ENCODE measurements around the gene GABBR2.

Gene GABBR2

GRCh38 chr9:98318834-98319478, 389.8 kb downstream of the GABBR2 start:
- H3K4me3 Mint-ChIP-seq, result no peak overlapping the region
- H3K9me3 Mint-ChIP-seq, result no peaks in the 10 kb centered on the region
- H3K4me1 Mint-ChIP-seq (ENCODE audit: low read depth), result peaks cover 3% of the 10 kb centered on the region
- no peaks in the 10 kb centered on the region for H3K36me3 Mint-ChIP-seq (ENCODE audit: low read depth)
- H3K27me3 Mint-ChIP-seq (ENCODE audit: low read depth), result no peaks in the 10 kb centered on the region
- H3K27ac Mint-ChIP-seq, result no peak overlapping the region

- Mint-ChIP-seq H3K27me3 (ENCODE audit: low read depth) (peaks cover 3% of the 10 kb centered on the region), H3K9me3 (no peaks in the 10 kb centered on the region), H3K4me1 (ENCODE audit: low read depth) (peaks cover 3% of the 10 kb centered on the region), H3K36me3 (ENCODE audit: low read depth) (no peaks in the 10 kb centered on the region), H3K27ac (no peak overlapping the region), H3K4me3 (no peak overlapping the region)
Measured at GRCh38 chr9:98318041-98318790, 390.5 kb downstream of the GABBR2 start.

GRCh38 chr9:98317134-98317857, 391.4 kb downstream of the GABBR2 start:
- H3K36me3 Mint-ChIP-seq (ENCODE audit: low read depth), result no peaks in the 10 kb centered on the region
- no peaks in the 10 kb centered on the region for H3K9me3 Mint-ChIP-seq
- peaks cover 6% of the 10 kb centered on the region for H3K27me3 Mint-ChIP-seq (ENCODE audit: low read depth)
- H3K4me3 Mint-ChIP-seq, result no peak overlapping the region
- H3K4me1 Mint-ChIP-seq (ENCODE audit: low read depth), result peaks cover 3% of the 10 kb centered on the region
- H3K27ac Mint-ChIP-seq, result no peak overlapping the region

- Mint-ChIP-seq H3K9me3 (no peaks in the 10 kb centered on the region), H3K36me3 (ENCODE audit: low read depth) (no peaks in the 10 kb centered on the region)
Measured at GRCh38 chr9:98316445-98317133, 392.1 kb downstream of the GABBR2 start.

GRCh38 chr9:98315551-98316060, 393.1 kb downstream of the GABBR2 start:
- Mint-ChIP-seq H3K9me3 (no peaks in the 10 kb centered on the region), H3K27me3 (ENCODE audit: low read depth) (peaks cover 6% of the 10 kb centered on the region), H3K27ac (no peak overlapping the region), H3K4me1 (ENCODE audit: low read depth) (peaks cover 3% of the 10 kb centered on the region), H3K4me3 (no peak overlapping the region), H3K36me3 (ENCODE audit: low read depth) (no peaks in the 10 kb centered on the region)

More at GRCh38 chr9:98316445-98317133, 392.1 kb downstream of the GABBR2 start:
- peaks cover 3% of the 10 kb centered on the region for H3K4me1 Mint-ChIP-seq (ENCODE audit: low read depth)
- H3K27me3 Mint-ChIP-seq (ENCODE audit: low read depth), result peaks cover 6% of the 10 kb centered on the region
- H3K27ac Mint-ChIP-seq, result no peak overlapping the region
- no peak overlapping the region for H3K4me3 Mint-ChIP-seq

GRCh38 chr9:98315067-98315453, 393.7 kb downstream of the GABBR2 start:
- Mint-ChIP-seq H3K36me3 (ENCODE audit: low read depth) (no peaks in the 10 kb centered on the region), H3K27ac (no peak overlapping the region), H3K4me3 (no peak overlapping the region), H3K27me3 (ENCODE audit: low read depth) (peaks cover 6% of the 10 kb centered on the region), H3K9me3 (no peaks in the 10 kb centered on the region), H3K4me1 (ENCODE audit: low read depth) (peaks cover 3% of the 10 kb centered on the region)

GRCh38 chr9:98314381-98315066, 394.2 kb downstream of the GABBR2 start:
- H3K4me1 Mint-ChIP-seq (ENCODE audit: low read depth), result peaks cover 3% of the 10 kb centered on the region
- H3K27ac Mint-ChIP-seq, result no peak overlapping the region
- H3K9me3 Mint-ChIP-seq, result no peaks in the 10 kb centered on the region
- H3K4me3 Mint-ChIP-seq, result no peak overlapping the region
- H3K27me3 Mint-ChIP-seq (ENCODE audit: low read depth), result peaks cover 10% of the 10 kb centered on the region
- no peaks in the 10 kb centered on the region for H3K36me3 Mint-ChIP-seq (ENCODE audit: low read depth)

- Mint-ChIP-seq H3K27ac (no peak overlapping the region), H3K36me3 (ENCODE audit: low read depth) (no peaks in the 10 kb centered on the region), H3K4me1 (ENCODE audit: low read depth) (peaks cover 3% of the 10 kb centered on the region), H3K9me3 (no peaks in the 10 kb centered on the region), H3K27me3 (ENCODE audit: low read depth) (peaks cover 10% of the 10 kb centered on the region), H3K4me3 (no peak overlapping the region)
Measured at GRCh38 chr9:98312365-98312764, 396.4 kb downstream of the GABBR2 start.

- H3K4me3 Mint-ChIP-seq, result no peak overlapping the region
- no peak overlapping the region for H3K27ac Mint-ChIP-seq
- H3K36me3 Mint-ChIP-seq (ENCODE audit: low read depth), result no peaks in the 10 kb centered on the region
- no peaks in the 10 kb centered on the region for H3K9me3 Mint-ChIP-seq
- peaks cover 3% of the 10 kb centered on the region for H3K4me1 Mint-ChIP-seq (ENCODE audit: low read depth)
- peaks cover 14% of the 10 kb centered on the region for H3K27me3 Mint-ChIP-seq (ENCODE audit: low read depth)
Measured at GRCh38 chr9:98311541-98311940, 397.2 kb downstream of the GABBR2 start.

GRCh38 chr9:98310752-98311392, 397.9 kb downstream of the GABBR2 start:
- Mint-ChIP-seq H3K4me3 (no peak overlapping the region), H3K36me3 (ENCODE audit: low read depth) (no peaks in the 10 kb centered on the region), H3K4me1 (ENCODE audit: low read depth) (peaks cover 3% of the 10 kb centered on the region)

GRCh38 chr9:98306384-98307145, 402.2 kb downstream of the GABBR2 start:
- no peaks in the 10 kb centered on the region for H3K4me1 Mint-ChIP-seq (ENCODE audit: low read depth)
- no peak overlapping the region for H3K27ac Mint-ChIP-seq
- peaks cover 8% of the 10 kb centered on the region for H3K27me3 Mint-ChIP-seq (ENCODE audit: low read depth)
- no peaks in the 10 kb centered on the region for H3K36me3 Mint-ChIP-seq (ENCODE audit: low read depth)
- H3K4me3 Mint-ChIP-seq, result no peak overlapping the region
- no peaks in the 10 kb centered on the region for H3K9me3 Mint-ChIP-seq

More at GRCh38 chr9:98310752-98311392, 397.9 kb downstream of the GABBR2 start:
- Mint-ChIP-seq H3K27me3 (ENCODE audit: low read depth) (peaks cover 14% of the 10 kb centered on the region), H3K9me3 (no peaks in the 10 kb centered on the region), H3K27ac (no peak overlapping the region)

GRCh38 chr9:98304381-98304780, 404.4 kb downstream of the GABBR2 start:
- H3K27me3 Mint-ChIP-seq (ENCODE audit: low read depth), result peaks cover 3% of the 10 kb centered on the region

GRCh38 chr9:98303633-98304125, 405.1 kb downstream of the GABBR2 start:
- Mint-ChIP-seq H3K9me3 (no peaks in the 10 kb centered on the region), H3K4me3 (no peak overlapping the region), H3K4me1 (ENCODE audit: low read depth) (no peaks in the 10 kb centered on the region), H3K27me3 (ENCODE audit: low read depth) (peaks cover 3% of the 10 kb centered on the region), H3K27ac (no peak overlapping the region), H3K36me3 (ENCODE audit: low read depth) (no peaks in the 10 kb centered on the region)

More at GRCh38 chr9:98304381-98304780, 404.4 kb downstream of the GABBR2 start:
- H3K36me3 Mint-ChIP-seq (ENCODE audit: low read depth), result no peaks in the 10 kb centered on the region
- H3K4me3 Mint-ChIP-seq, result no peak overlapping the region
- H3K27ac Mint-ChIP-seq, result no peak overlapping the region
- no peaks in the 10 kb centered on the region for H3K4me1 Mint-ChIP-seq (ENCODE audit: low read depth)
- H3K9me3 Mint-ChIP-seq, result no peaks in the 10 kb centered on the region

Data from T-helper 1 cell treated with Interleukin-12 subunit alpha and Interleukin-12 subunit beta and Interleukin-4 antibody, amounts not matched to agents 30 μg/mL and 1 μg/mL, for 36 hours (primary cell).